HL-60/S4 (cell line): ENCODE measurements around the gene KIF1A.
"Not testable (repeated sequence)": the region's sequence is repeated elsewhere in the genome, so short reads cannot be mapped to it uniquely, and the experiment has no call there.

Experiments used
- in situ Hi-C: fragments of 300-500 bp; cut with MboI; formaldehyde crosslinking; loops from 2 replicates; pipeline ENCODE4 v1.14.3; 2022; ENCODE audit warnings: low sequenced_read_pairs

KIF1A gene

DNA sequence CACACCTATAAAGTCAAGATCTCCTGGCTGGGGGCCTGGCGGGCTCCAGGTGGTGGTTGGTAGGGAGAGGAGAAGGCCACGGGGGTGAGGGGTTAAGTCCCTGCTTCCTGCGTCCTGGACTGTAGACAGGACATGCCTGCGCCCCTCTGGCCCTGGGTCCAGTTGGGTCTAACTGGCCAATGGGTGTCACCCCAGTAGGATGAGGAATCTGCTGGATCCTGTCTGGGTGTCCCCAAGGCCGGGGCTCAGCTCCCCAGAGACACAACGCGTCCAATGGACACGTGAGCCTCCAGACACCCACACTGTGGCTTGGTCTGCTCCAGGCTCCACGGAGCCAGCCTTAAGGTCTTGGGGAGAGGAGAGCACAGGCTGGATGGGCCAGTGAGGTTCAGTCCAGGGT lies 108.7 kb downstream of the KIF1A start:
- in situ Hi-C loops: no loop called here

DNA sequence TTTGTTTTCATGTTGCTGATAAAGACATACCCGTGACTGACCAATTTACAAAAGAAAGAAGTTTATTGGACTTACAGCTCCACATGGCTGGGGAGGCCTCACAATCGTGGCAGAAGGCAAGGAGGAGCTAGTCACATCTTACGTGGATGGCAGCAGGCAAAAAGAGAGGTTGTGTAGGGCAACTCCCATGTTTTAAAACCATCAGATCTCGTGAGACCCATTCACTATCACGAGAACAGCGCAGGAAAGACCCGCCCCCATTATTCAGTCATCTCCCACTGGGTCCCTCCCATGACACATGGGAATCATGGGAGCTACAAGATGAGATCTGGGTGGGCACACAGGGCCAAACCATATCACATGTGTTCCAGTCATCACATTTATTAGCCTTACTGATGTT lies 111.6 kb downstream of the KIF1A start:
- in situ Hi-C loops: no loop called here

- in situ Hi-C loops: no loop called here
These were observed 112.2 kb downstream of the KIF1A start for GRCh38 chr2:240707821-240708220.

DNA sequence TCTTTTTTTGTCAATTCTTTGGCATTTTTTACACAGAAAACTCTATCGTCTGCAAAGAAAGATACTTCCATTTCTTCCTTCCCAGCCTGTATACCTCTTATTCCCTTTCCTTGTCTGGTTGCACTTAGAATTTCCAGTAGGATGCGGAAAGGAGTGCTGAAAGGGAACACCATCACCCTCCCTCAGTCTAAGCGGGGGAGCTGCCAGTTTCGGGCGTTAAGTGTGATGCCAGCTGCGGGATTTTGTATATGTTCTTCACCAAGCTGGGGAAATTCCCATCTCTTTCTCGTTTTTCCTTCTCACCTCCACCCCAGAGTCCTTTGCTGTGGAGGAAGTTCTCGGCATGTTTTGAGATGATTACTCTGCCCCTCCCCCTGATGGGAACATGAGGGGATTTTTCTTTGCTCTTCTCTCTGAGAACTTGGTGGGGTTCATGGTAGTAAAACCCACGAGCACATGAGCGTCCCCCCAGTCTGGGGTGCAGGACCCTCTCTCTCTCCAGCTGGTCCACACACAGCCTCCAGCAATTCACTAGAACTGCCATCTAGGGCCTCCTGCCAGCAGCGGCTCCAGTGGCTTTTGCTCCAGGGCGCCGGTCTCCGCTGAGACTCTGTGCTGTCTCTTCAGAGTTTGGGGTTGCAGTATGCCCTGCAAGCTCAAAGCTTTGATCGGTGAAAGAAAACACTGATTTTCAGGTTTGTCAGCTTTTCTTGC lies 112.8 kb downstream of the KIF1A start:
- in situ Hi-C loops: no loop called here

- in situ Hi-C loops: no loop called here
These were observed 114.7 kb downstream of the KIF1A start for GRCh38 chr2:240705204-240705791.

GRCh38 chr2:240704651-240705050 lies 115.4 kb downstream of the KIF1A start:
- in situ Hi-C loops: no loop called here

DNA sequence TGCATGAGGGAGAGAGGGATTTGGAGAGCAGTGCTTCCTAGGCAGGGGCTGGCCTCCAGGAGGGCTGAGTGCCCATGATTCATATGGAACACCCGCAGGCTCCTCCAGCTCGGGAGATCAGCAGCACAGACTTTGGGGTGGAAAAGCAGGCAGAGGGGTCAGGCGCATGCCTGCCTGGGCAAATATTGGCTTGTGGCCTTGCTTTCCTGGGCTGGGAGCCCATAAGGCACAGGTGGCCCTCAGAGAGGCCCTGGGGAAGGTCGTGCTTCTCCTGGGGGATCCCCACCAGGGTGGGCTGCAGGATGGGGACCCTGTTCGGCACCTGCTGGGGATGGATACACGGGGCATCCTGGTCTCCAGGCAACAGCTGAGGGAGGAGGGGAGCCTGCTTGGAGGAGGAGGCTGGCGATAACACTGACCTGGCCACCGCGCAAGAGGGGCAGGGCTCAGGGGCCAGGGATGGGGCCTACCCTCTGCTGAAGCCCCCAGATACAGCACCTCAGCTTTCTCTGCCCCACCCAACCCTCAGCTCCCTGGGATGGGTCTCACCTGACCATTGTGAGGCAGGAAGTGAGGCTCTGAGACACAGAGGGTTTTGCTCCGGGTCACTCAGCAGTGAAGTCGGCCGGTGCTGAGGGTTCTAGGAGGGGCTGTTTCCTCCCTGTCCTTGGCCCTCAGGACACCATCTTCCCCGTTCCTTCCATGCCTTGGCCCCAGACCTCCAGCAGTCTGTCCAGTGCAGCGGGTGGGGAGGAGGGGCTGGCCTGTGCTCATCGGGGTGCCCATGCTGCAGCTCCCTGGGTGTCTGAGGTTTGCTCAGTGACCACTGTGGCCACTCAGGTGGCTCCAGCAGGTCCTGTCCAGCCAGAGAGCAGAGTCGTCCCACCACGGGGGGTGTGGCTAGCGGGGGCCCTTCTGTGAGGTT lies 116.3 kb downstream of the KIF1A start:
- in situ Hi-C loops: no loop called here

- in situ Hi-C loops: no loop called here
These were observed 117.4 kb downstream of the KIF1A start for GRCh38 chr2:240702640-240703011.

- in situ Hi-C loops: no loop called here
These were observed 118.0 kb downstream of the KIF1A start for GRCh38 chr2:240701736-240702639.

GRCh38 chr2:240701091-240701735 lies 118.8 kb downstream of the KIF1A start:
- in situ Hi-C loops: no loop called here

DNA sequence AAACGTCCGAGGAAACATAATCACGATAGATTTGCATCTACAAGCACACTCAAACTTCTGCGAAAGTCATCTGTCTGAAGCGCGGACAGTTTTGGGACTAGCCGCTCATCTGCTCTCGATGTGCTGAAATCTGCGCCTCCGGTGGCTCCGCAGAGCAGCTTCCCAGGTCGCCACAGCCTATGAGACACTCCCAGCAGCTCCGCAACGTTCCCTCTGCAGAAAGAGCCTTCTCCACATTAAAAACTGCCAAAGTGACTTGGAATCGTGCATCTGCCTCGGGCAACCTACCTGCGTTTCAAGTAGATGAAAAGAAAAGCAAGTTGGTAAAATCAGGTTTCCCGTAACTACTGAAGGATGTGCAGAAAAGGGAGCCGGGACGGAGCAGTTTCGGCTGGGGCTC lies 119.4 kb downstream of the KIF1A start:
- in situ Hi-C loops: not testable (repeated sequence)

DNA sequence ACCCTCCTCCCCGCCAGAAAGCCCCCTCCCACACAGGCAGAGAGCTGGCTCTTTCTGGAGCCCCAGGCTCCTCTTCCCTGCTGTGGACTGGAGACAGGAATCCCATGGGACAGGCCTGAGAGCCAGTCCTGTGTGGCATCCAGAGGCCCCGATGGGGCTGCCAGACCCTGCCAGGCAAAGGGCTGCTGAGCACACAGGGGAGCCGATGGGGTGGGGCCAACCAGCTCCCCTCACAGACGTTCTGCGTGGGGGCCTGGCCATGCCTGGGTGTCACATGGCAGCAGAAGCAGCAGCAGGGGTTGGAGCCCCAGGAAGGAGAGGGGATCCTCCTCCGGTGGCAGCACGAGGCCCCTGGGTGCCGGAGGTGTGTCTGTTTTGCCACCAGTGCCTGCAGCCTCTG lies 120.2 kb downstream of the KIF1A start:
- in situ Hi-C loops: not testable (repeated sequence)

GRCh38 chr2:240698852-240699561 lies 121.0 kb downstream of the KIF1A start:
- in situ Hi-C loops: not testable (repeated sequence)

DNA sequence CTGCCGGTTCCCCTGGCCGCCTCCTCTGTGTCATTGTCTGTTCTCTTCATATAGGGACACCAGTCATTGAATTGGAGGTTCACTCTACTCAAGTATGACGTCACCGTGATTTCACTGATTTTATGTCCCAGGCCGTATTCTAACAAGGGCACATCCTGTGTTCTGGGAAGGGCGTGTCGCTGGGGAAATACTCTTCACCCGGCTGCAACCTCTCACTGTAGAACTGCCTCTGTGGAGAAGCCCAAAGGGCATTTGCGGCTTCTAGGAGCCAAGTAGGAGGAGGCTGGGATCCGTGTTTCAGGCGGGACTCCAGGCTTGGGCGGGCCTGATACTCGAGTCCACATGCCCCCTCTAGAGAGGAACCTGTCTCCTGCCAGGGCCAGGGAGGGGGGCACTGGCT lies 123.5 kb downstream of the KIF1A start:
- in situ Hi-C loops: not testable (repeated sequence)

- in situ Hi-C loops: not testable (repeated sequence)
These were observed 124.4 kb downstream of the KIF1A start for GRCh38 chr2:240695593-240695992.

DNA sequence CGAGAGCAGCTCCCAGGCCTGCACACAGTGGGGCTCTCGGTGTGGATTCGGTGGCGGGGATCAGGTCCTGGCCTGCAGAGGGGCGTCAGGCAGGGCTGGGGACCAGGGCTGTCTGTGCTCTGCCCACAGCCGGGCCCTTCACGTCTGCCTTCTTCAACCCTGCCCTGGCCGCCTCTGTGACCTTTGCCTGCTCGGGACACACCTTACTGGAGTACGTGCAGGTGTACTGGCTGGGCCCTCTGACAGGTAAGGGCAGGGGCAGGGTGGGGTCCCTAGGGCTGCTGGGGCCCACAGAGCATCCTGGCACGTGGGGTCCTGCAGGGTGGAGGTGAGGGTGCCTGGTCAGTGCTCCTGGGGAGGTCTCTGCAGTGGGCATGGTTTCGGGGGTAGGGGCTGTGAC lies 125.7 kb downstream of the KIF1A start:
- in situ Hi-C loops: not testable (repeated sequence)

GRCh38 chr2:240692583-240693561 lies 127.1 kb downstream of the KIF1A start:
- in situ Hi-C loops: not testable (repeated sequence)

DNA sequence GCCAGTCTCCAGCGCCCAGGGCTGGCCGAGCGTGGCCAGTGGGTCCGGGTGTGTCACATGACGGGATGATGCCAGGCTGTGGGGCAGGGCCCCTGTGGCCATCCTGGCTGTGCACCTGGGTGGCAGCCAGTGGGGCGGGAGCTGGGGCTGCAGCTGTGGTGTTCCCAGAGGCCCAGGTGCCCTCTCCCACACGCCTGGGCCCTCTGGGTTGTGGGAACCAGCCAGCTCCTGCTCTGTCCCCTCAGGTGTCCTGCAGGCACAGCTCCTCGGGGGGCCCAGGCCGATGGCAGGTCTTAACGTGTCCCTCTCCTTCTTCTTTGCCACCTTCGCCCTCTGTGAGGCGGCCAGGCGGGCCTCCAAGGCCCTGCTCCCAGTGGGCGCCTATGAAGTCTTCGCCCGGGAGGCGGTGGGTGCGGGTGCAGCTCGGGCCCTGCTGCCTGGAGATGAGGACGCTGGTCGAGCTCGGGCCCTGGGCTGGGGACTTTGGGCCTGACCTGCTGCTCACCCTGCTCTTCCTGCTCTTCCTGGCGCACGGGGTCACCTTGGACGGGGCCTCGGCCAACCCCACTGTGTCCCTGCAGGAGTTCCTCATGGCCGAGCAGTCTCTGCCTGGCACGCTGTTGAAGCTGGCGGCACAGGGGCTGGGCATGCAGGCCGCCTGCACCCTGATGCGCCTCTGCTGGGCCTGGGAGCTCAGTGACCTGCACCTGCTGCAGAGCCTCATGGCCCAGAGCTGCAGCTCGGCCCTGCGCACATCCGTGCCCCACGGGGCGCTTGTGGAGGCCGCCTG lies 128.2 kb downstream of the KIF1A start, which contains the start of gene AQP12A:
AQP12A (plus strand) TSS at position 236 of the 790 bp plus-strand sequence; CDS start at position 284, 48 bp downstream.
- in situ Hi-C loops: not testable (repeated sequence)
